HG03025 (cell line): ENCODE results near the gene FSCN2.

ENCODE experiments used
- ATAC-seq: cut with Tn5 transposase; IDR thresholded peaks from one replicate; pipeline ENCODE4 v1.9.1; 2021; ENCODE audit warnings: mild to moderate bottlenecking, moderate library complexity; ENCODE audit not compliant: unreplicated experiment, low FRiP score

The FSCN2 gene

GRCh38 chr17:81552244-81553017 lies 24.3 kb downstream of the FSCN2 start, which contains the start of gene FAAP100:
Gene FAAP100 (minus strand): TSS chr17:81552353. CDS start chr17:81552330, 23 bp downstream.
- ATAC-seq = no peak

- no peak for ATAC-seq
These were observed 24.9 kb downstream of the FSCN2 start for GRCh38 chr17:81553018-81553615.

- ATAC-seq = no peak
These were observed 25.5 kb downstream of the FSCN2 start for GRCh38 chr17:81553616-81554181.

GRCh38 chr17:81556175-81556691 lies 28.1 kb downstream of the FSCN2 start:
- no peak for ATAC-seq

GRCh38 chr17:81556863-81557262 lies 28.7 kb downstream of the FSCN2 start:
- no peak for ATAC-seq

GRCh38 chr17:81557276-81558114 lies 29.3 kb downstream of the FSCN2 start:
- ATAC-seq = no peak

- no peak for ATAC-seq
These were observed 29.9 kb downstream of the FSCN2 start for GRCh38 chr17:81558115-81558468.

- ATAC-seq = no peak
These were observed 31.0 kb downstream of the FSCN2 start for GRCh38 chr17:81558941-81559806.

- no peak for ATAC-seq
These were observed 33.3 kb downstream of the FSCN2 start for GRCh38 chr17:81561494-81561885.

GRCh38 chr17:81563861-81564586 lies 35.8 kb downstream of the FSCN2 start:
- ATAC-seq = no peak

- no peak for ATAC-seq
These were observed 36.6 kb downstream of the FSCN2 start for GRCh38 chr17:81564778-81565177.

GRCh38 chr17:81565231-81565630 lies 37.1 kb downstream of the FSCN2 start:
- no peak for ATAC-seq

- no peak for ATAC-seq
These were observed 38.4 kb downstream of the FSCN2 start for GRCh38 chr17:81566461-81567126.

GRCh38 chr17:81567191-81567590 lies 39.0 kb downstream of the FSCN2 start:
- no peak for ATAC-seq

- ATAC-seq = no peak
These were observed 40.2 kb downstream of the FSCN2 start for GRCh38 chr17:81568416-81568815.

- ATAC-seq = no peak
These were observed 41.9 kb downstream of the FSCN2 start for GRCh38 chr17:81569986-81570514.

- ATAC-seq = no peak
These were observed 42.8 kb downstream of the FSCN2 start for GRCh38 chr17:81570964-81571363.

- ATAC-seq = no peak
These were observed 44.5 kb downstream of the FSCN2 start for GRCh38 chr17:81572563-81573168.
